Stimulated activated CD8-positive, alpha-beta memory T cell treated with anti-CD3 and anti-CD28 coated beads, Interleukin-15, amount 100 ng/mL, for 48 hours (primary cell): ENCODE data around the gene CASKIN1.
A peak's percentile ranks its signal among the peaks of the same experiment; 100 is the strongest.
"Not testable (repeated sequence)": the region's sequence is repeated elsewhere in the genome, so short reads cannot be mapped to it uniquely, and the experiment has no call there.

ENCODE experiments used
- DNase-seq, 2 donors: peaks; one replicate each; pipeline ENCODE4 v3.0.0-alpha.2; 2020; ENCODE audit warnings: low read depth in 2 of 2

Gene CASKIN1

GRCh38 chr16:2135770-2136490, 60.5 kb downstream of the CASKIN1 start, which contains the start of gene PKD1:
Gene PKD1, minus strand, starts transcription at chr16:2135898. Its CDS starts 209 bp downstream, at chr16:2135689.
- peak; percentile 98 to 99 for DNase-seq

GRCh38 chr16:2135071-2135470, 61.3 kb downstream of the CASKIN1 start:
- DNase-seq, result not testable (repeated sequence)

GRCh38 chr16:2133797-2134196, 62.6 kb downstream of the CASKIN1 start:
- DNase-seq, result not testable (repeated sequence)

- DNase-seq, result not testable (repeated sequence)
Measured at GRCh38 chr16:2129890-2130447, 66.4 kb downstream of the CASKIN1 start.

GRCh38 chr16:2129251-2129650, 67.2 kb downstream of the CASKIN1 start:
- DNase-seq, result not testable (repeated sequence)

GRCh38 chr16:2127630-2128280, 68.7 kb downstream of the CASKIN1 start:
- DNase-seq, result not testable (repeated sequence)
